ENCODE measurements around the gene RNASE13.

GRCh38 chr14:21053184-21054122, 18.8 kb upstream of the RNASE13 start:
- TF ChIP-seq EZH2 (IDR thresholded peaks at IDR 0.05), result no peak
- no peak for TF ChIP-seq POLR2AphosphoS5 (IDR thresholded peaks at IDR 0.05; ENCODE audit: borderline replicate concordance, low read depth, low read length)
- no peak for TF ChIP-seq FOXP2 (optimal IDR thresholded peaks at IDR 0.05; ENCODE audit: control extremely low read depth, extremely low read length, insufficient read depth)

Measured in SK-N-MC (cell line).